ENCODE data around the gene LRRC42. TPM values are rescaled to one million over a fixed set of nuclear protein-coding genes. Genes with fewer than 3 reads are reported as not detected.

Gene LRRC42
- total RNA-seq, 4 donors from 2014 or later: 11.4 to 17.8 (median 14.6) TPM

- Histone ChIP-seq H3K36me3 (peaks cover 0 to 47% of the 10 kb centered on the region in 2 donors), H3K4me3 (no peak overlapping the region), H3K4me1 (no peaks in the 10 kb centered on the region), H3K27me3 (no peaks in the 10 kb centered on the region), H3K27ac (peak overlapping the region in 1 of 4 donors; percentile 13), H3K9me3 (no peaks in the 10 kb centered on the region)
- ATAC-seq (no peak), DNase-seq (no peak)
- intact Hi-C loops (cut with DNase I; ENCODE audit: low total_unique reads) (no loop called here), in situ Hi-C loops (cut with MboI; ENCODE audit: low sequenced_read_pairs in 4 of 4) (loop anchor here in 1 of 4 donors (10.0 kb wide), 1 partner anchor 72 kb away; the partner anchor contains the start of gene YIPF1)
- TF ChIP-seq POLR2A (IDR thresholded peaks at IDR 0.05) (no peak), CTCF (IDR thresholded peaks at IDR 0.05 in 4 of 5, conservative IDR thresholded peaks at IDR 0.05 in 1 of 5) (no peak)
These were observed 10.4 kb downstream of the LRRC42 start for GRCh38 chr1:53956308-53957168.

GRCh38 chr1:53957194-53957818, 11.2 kb downstream of the LRRC42 start:
- H3K9me3 ChIP-seq: no peaks in the 10 kb centered on the region
- DNase-seq: no peak
- no peak for ATAC-seq
- no peak overlapping the region for H3K4me3 ChIP-seq
- H3K4me1 ChIP-seq: no peaks in the 10 kb centered on the region
- in situ Hi-C loops (cut with MboI; ENCODE audit: low sequenced_read_pairs in 4 of 4) (loop anchor here in 1 of 4 donors (10.0 kb wide), 1 partner anchor 73 kb away; the partner anchor contains the start of gene YIPF1), intact Hi-C loops (cut with DNase I; ENCODE audit: low total_unique reads) (no loop called here)
- no peak for TF ChIP-seq CTCF (IDR thresholded peaks at IDR 0.05 in 4 of 5, conservative IDR thresholded peaks at IDR 0.05 in 1 of 5)
- peak overlapping the region in 1 of 4 donors; percentile 13 for H3K27ac ChIP-seq
- H3K36me3 ChIP-seq: peaks cover 0 to 49% of the 10 kb centered on the region in 2 donors
- no peaks in the 10 kb centered on the region for H3K27me3 ChIP-seq

GRCh38 chr1:53959664-53960250, 13.6 kb downstream of the LRRC42 start:
- Histone ChIP-seq H3K4me1 (no peaks in the 10 kb centered on the region), H3K27me3 (no peaks in the 10 kb centered on the region), H3K36me3 (peaks cover 2 to 56% of the 10 kb centered on the region in 2 donors), H3K9me3 (no peaks in the 10 kb centered on the region), H3K4me3 (no peak overlapping the region), H3K27ac (no peak overlapping the region)
- TF ChIP-seq POLR2A (IDR thresholded peaks at IDR 0.05) (no peak), CTCF (IDR thresholded peaks at IDR 0.05 in 4 of 5, conservative IDR thresholded peaks at IDR 0.05 in 1 of 5) (peak in 3 of 5 experiments; percentile 30 to 46 (median 39))
- ATAC-seq (no peak), DNase-seq (no peak)
- in situ Hi-C loops (cut with MboI; ENCODE audit: low sequenced_read_pairs in 4 of 4) (loop anchor here in 2 of 4 donors (10.0 kb wide), 2 partner anchors 75 to 105 kb away; partner anchors contain the start of gene YIPF1 (in 1 of the 2)), intact Hi-C loops (cut with DNase I; ENCODE audit: low total_unique reads) (no loop called here)

- no peak for TF ChIP-seq CTCF (IDR thresholded peaks at IDR 0.05 in 4 of 5, conservative IDR thresholded peaks at IDR 0.05 in 1 of 5)
- peak in 1 of 2 donors; percentile 6 for TF ChIP-seq POLR2A (IDR thresholded peaks at IDR 0.05)
- no peak for ATAC-seq
- H3K27me3 ChIP-seq: no peaks in the 10 kb centered on the region
- H3K4me3 ChIP-seq: no peak overlapping the region
- H3K36me3 ChIP-seq: peaks cover 2 to 75% of the 10 kb centered on the region in 2 donors
- DNase-seq: no peak
- intact Hi-C loops (cut with DNase I; ENCODE audit: low total_unique reads): no loop called here
- no peaks in the 10 kb centered on the region for H3K4me1 ChIP-seq
- H3K27ac ChIP-seq: no peak overlapping the region
- in situ Hi-C loops (cut with MboI; ENCODE audit: low sequenced_read_pairs in 4 of 4): loop anchor here in 1 of 4 donors (10.0 kb wide), 1 partner anchor 108 kb away; no protein-coding TSS in a partner anchor
- H3K9me3 ChIP-seq: no peaks in the 10 kb centered on the region
These were observed 16.2 kb downstream of the LRRC42 start for GRCh38 chr1:53962395-53962794.
